Measurements from ENCODE around the gene ASTL. TPM values are rescaled to one million over a fixed set of nuclear protein-coding genes. Genes with fewer than 3 reads are reported as not detected.

ASTL gene
- total RNA-seq, 1 experiment from 2014 or later, result 0.79 TPM

- CTCF ChIA-PET, result interaction anchor here (1.2 to 4.3 kb wide), 4 partner anchors 23 to 152 kb away, joined by 7 to 49 read pairs (median 24); partner anchors contain the start of gene ASTL
- peaks cover 37% of the 10 kb centered on the region for H3K27me3 Mint-ChIP-seq (ENCODE audit: low read depth)
Observed at GRCh38 chr2:96114903-96115581, 23.3 kb downstream of the ASTL start.

GRCh38 chr2:96114546-96114902, 23.8 kb downstream of the ASTL start:
- Mint-ChIP-seq H3K27ac (no peak overlapping the region), H3K27me3 (ENCODE audit: low read depth) (peaks cover 37% of the 10 kb centered on the region), H3K36me3 (no peaks in the 10 kb centered on the region), H3K9me3 (no peaks in the 10 kb centered on the region), H3K4me3 (no peak overlapping the region; the same call in 1 of the 2 replicates), H3K4me1 (peaks cover 22% of the 10 kb centered on the region)
- ChIA-PET CTCF (interaction anchor here (1.2 to 4.3 kb wide), 4 partner anchors 16 to 59 kb away, joined by 3 to 36 read pairs (median 10); no protein-coding TSS in a partner anchor), POLR2A (no interaction called here)
- ATAC-seq (no peak), DNase-seq (ENCODE audit: low spot score) (no peak)
- TF ChIP-seq TP53 (CRISPR knock-in tag; IDR thresholded peaks at IDR 0.05) (no peak), ATF2 (CRISPR knock-in tag; IDR thresholded peaks at IDR 0.05; ENCODE audit: borderline replicate concordance, low read depth) (no peak), E2F1 (CRISPR knock-in tag; IDR thresholded peaks at IDR 0.05) (no peak), EMX1 (CRISPR knock-in tag; IDR thresholded peaks at IDR 0.05) (no peak), USF2 (CRISPR knock-in tag; IDR thresholded peaks at IDR 0.05) (no peak), AFF4 (CRISPR knock-in tag; IDR thresholded peaks at IDR 0.05; ENCODE audit: borderline replicate concordance) (no peak), FOXP1 (CRISPR knock-in tag; IDR thresholded peaks at IDR 0.05; ENCODE audit: borderline replicate concordance) (no peak), NFE2L1 (CRISPR knock-in tag; IDR thresholded peaks at IDR 0.05) (no peak), JUN (CRISPR knock-in tag; IDR thresholded peaks at IDR 0.05) (no peak), NFATC4 (CRISPR knock-in tag; IDR thresholded peaks at IDR 0.05) (no peak), MLX (CRISPR knock-in tag; IDR thresholded peaks at IDR 0.05) (no peak), GABPB1 (CRISPR knock-in tag; IDR thresholded peaks at IDR 0.05) (no peak), TEAD1 (CRISPR knock-in tag; IDR thresholded peaks at IDR 0.05) (no peak), SMAD3 (CRISPR knock-in tag; IDR thresholded peaks at IDR 0.05; ENCODE audit: borderline replicate concordance) (no peak)

More at GRCh38 chr2:96114903-96115581, 23.3 kb downstream of the ASTL start:
- DNase-seq (ENCODE audit: low spot score) (no peak), ATAC-seq (no peak)
- peaks cover 23% of the 10 kb centered on the region for H3K4me1 Mint-ChIP-seq
- H3K9me3 Mint-ChIP-seq, result no peaks in the 10 kb centered on the region
- TF ChIP-seq JUN (CRISPR knock-in tag; IDR thresholded peaks at IDR 0.05), result no peak
- no peak for TF ChIP-seq ATF1 (CRISPR knock-in tag; IDR thresholded peaks at IDR 0.05)
- no peak for TF ChIP-seq ZBTB21 (CRISPR knock-in tag; IDR thresholded peaks at IDR 0.05; ENCODE audit: borderline replicate concordance)
- TF ChIP-seq GTF2I (CRISPR knock-in tag; conservative IDR thresholded peaks at IDR 0.05), result no peak
- no peak for TF ChIP-seq RELA (CRISPR knock-in tag; IDR thresholded peaks at IDR 0.05; ENCODE audit: borderline replicate concordance)
- no peak for TF ChIP-seq PRRX2 (CRISPR knock-in tag; IDR thresholded peaks at IDR 0.05)
- no peak for TF ChIP-seq SP1 (CRISPR knock-in tag; conservative IDR thresholded peaks at IDR 0.05)
- TF ChIP-seq USF2 (CRISPR knock-in tag; IDR thresholded peaks at IDR 0.05), result no peak
- TF ChIP-seq E2F5 (CRISPR knock-in tag; IDR thresholded peaks at IDR 0.05), result no peak
- no peak for TF ChIP-seq GRHL2 (CRISPR knock-in tag; IDR thresholded peaks at IDR 0.05; ENCODE audit: insufficient replicate concordance, severe bottlenecking)
- no peak for TF ChIP-seq ZNF416 (CRISPR knock-in tag; IDR thresholded peaks at IDR 0.05)
- no peak for TF ChIP-seq TP53 (CRISPR knock-in tag; IDR thresholded peaks at IDR 0.05)
- TF ChIP-seq ELF4 (CRISPR knock-in tag; IDR thresholded peaks at IDR 0.05; ENCODE audit: low read depth), result no peak
- no peak for TF ChIP-seq ATF3 (CRISPR knock-in tag; conservative IDR thresholded peaks at IDR 0.05)
- peak overlapping the region; percentile 75 for H3K4me3 Mint-ChIP-seq
- no peaks in the 10 kb centered on the region for H3K36me3 Mint-ChIP-seq
- POLR2A ChIA-PET, result no interaction called here
- no peak overlapping the region for H3K27ac Mint-ChIP-seq
